Subcutaneous abdominal adipose tissue (tissue), 5 donors: Measurements from ENCODE around the gene ATXN7.

Experiments used
- H3K27ac ChIP-seq: one replicate; pipeline ENCODE4 v1.7.0; 2013; ENCODE audit warnings: low read depth, mild to moderate bottlenecking, inconsistent platforms, low read length, moderate library complexity
- H3K27me3 ChIP-seq, 5 donors: one replicate each; pipeline ENCODE4 v1.7.0; 2013; ENCODE audit warnings: low read length in 5 of 5, inconsistent platforms in 1 of 5; ENCODE audit not compliant: control insufficient read depth in 5 of 5, insufficient read depth in 4 of 5
- H3K36me3 ChIP-seq, 5 donors: one replicate each; pipeline ENCODE4 v1.7.0; 2013; ENCODE audit warnings: low read length in 5 of 5; ENCODE audit not compliant: control insufficient read depth in 5 of 5, insufficient read depth in 5 of 5
- H3K4me1 ChIP-seq, 5 donors: one replicate each; pipeline ENCODE4 v1.7.0; 2013; ENCODE audit warnings: low read length in 5 of 5, mild to moderate bottlenecking in 3 of 5, moderate library complexity in 1 of 5; ENCODE audit not compliant: control insufficient read depth in 5 of 5, insufficient read depth in 5 of 5
- H3K4me3 ChIP-seq, 5 donors: one replicate each; pipeline ENCODE4 v1.7.0; 2013; ENCODE audit warnings: low read length in 5 of 5, low read depth in 1 of 5
- H3K9ac ChIP-seq, 5 donors: one replicate each; pipeline ENCODE4 v1.7.0; 2013; ENCODE audit warnings: low read length in 5 of 5, mild to moderate bottlenecking in 4 of 5, moderate library complexity in 3 of 5
- H3K9me3 ChIP-seq, 5 donors: one replicate each; pipeline ENCODE4 v1.7.0; 2013; ENCODE audit warnings: low read length in 5 of 5; ENCODE audit not compliant: control insufficient read depth in 5 of 5
- donor health status: healthy.
- donor health status: healthy.
- donor health status: healthy.
- donor health status: healthy.
- donor health status: healthy.

ATXN7 gene

DNA sequence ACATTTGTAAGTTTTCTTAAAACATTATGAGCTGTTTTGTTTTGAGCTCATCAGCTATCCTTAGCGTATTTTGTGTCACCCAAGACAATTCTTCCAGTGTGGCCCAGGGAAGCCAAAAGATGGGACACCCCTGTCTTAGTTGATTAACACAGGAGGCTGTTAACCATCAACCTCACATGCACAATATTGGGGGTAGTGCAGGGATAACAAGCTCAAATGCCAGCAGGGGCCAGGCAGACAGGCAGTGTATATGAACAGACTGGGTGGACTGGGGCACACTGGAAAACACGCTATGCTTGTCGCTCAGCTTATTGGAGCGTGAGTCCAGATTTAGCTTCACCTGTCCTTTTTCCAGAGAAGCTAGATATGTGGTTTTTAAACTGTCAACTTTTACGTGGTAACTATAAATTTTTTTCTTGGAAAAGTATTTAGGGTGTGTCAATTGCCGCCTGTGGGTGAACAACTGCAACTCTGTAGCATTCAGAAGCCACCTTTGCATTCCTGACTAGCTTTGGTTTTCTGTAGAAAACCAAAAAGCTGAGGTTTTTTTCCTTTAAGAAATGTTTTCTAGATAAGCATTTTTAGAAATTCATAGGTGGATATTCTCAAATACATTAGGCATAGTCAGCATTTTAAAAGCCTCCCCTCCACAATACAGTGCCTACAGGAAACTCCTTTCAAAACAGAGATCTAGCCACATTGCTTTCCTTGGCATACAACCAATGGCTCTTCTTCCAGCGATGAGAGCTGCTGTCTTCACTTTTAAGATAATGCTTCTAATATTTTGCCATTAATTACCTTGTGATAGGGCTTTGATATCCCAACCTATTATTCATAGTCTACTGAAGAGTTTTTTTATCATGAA is 145.1 kb downstream of the ATXN7 start:
- peaks cover 71 to 93% (median 83%) of the 10 kb centered on the region in 5 donors for H3K36me3 ChIP-seq
- H3K9ac ChIP-seq, result no peak overlapping the region
- no peak overlapping the region for H3K27ac ChIP-seq
- no peaks in the 10 kb centered on the region for H3K27me3 ChIP-seq
- H3K4me1 ChIP-seq, result peaks cover 0 to 9% (median 0%) of the 10 kb centered on the region in 5 donors
- H3K4me3 ChIP-seq, result no peak overlapping the region
- no peaks in the 10 kb centered on the region for H3K9me3 ChIP-seq

DNA sequence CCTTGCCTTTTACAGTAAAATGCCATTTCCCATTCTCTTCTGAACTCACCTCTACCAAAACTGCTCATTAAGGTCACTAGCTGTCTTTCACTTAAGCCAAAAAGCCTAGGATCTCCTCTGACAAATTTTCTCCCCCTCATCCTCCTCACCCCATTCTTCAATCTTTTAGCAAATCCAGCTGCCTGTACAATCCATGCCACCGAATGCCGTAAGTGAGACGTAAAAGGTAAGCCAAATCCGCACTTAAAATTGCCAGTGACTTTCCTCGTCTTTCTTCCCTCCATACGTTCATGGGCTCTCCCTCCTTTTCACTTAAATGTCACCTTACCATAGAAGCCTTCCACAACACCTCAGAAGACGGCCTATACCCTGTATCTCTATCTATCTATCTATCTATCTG is 145.9 kb downstream of the ATXN7 start:
- Histone ChIP-seq H3K27me3 (no peaks in the 10 kb centered on the region), H3K36me3 (peaks cover 76 to 93% (median 88%) of the 10 kb centered on the region in 5 donors), H3K27ac (no peak overlapping the region), H3K4me3 (no peak overlapping the region), H3K9ac (no peak overlapping the region), H3K4me1 (peaks cover 0 to 9% (median 0%) of the 10 kb centered on the region in 5 donors), H3K9me3 (no peaks in the 10 kb centered on the region)

- H3K36me3 ChIP-seq, result peaks cover 81 to 93% (median 88%) of the 10 kb centered on the region in 5 donors
- H3K9ac ChIP-seq, result no peak overlapping the region
- H3K27ac ChIP-seq, result no peak overlapping the region
- H3K9me3 ChIP-seq, result no peaks in the 10 kb centered on the region
- no peaks in the 10 kb centered on the region for H3K27me3 ChIP-seq
- no peak overlapping the region for H3K4me3 ChIP-seq
- H3K4me1 ChIP-seq, result peaks cover 0 to 9% (median 0%) of the 10 kb centered on the region in 5 donors
Measured at GRCh38 chr3:64010199-64010598, 146.5 kb downstream of the ATXN7 start.

DNA sequence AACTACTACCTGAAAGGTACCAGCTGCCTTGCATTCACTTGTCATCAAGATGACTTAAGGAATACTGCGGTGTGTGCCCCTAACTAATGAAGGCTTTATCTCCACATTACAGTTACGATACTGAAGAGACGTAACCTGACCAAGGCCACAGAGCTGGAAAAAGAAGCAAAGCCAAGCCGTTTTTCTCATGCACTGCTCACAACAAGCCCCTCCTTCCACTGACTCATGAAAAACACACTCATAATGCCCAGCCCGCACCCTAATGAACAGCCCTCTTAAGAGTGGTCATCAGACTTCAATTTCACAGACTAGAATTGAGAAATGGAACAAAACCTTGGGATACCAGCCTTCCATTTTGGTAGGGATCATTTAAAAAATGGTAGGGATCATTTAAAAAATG is 148.0 kb downstream of the ATXN7 start:
- Histone ChIP-seq H3K4me3 (no peak overlapping the region), H3K9ac (no peak overlapping the region), H3K4me1 (peaks cover 0 to 9% (median 0%) of the 10 kb centered on the region in 5 donors), H3K36me3 (peaks cover 75 to 90% (median 86%) of the 10 kb centered on the region in 5 donors), H3K9me3 (no peaks in the 10 kb centered on the region), H3K27ac (no peak overlapping the region), H3K27me3 (no peaks in the 10 kb centered on the region)

GRCh38 chr3:64016941-64017620 is 153.4 kb downstream of the ATXN7 start:
- Histone ChIP-seq H3K4me1 (peaks cover under 1 to 15% (median 9%) of the 10 kb centered on the region in 5 donors), H3K27ac (no peak overlapping the region), H3K4me3 (no peak overlapping the region), H3K36me3 (peaks cover 60 to 80% (median 69%) of the 10 kb centered on the region in 5 donors), H3K9me3 (no peaks in the 10 kb centered on the region), H3K27me3 (no peaks in the 10 kb centered on the region), H3K9ac (no peak overlapping the region)

- H3K36me3 ChIP-seq, result peaks cover 39 to 58% (median 47%) of the 10 kb centered on the region in 5 donors
Measured at GRCh38 chr3:64019271-64019670, 155.6 kb downstream of the ATXN7 start.

DNA sequence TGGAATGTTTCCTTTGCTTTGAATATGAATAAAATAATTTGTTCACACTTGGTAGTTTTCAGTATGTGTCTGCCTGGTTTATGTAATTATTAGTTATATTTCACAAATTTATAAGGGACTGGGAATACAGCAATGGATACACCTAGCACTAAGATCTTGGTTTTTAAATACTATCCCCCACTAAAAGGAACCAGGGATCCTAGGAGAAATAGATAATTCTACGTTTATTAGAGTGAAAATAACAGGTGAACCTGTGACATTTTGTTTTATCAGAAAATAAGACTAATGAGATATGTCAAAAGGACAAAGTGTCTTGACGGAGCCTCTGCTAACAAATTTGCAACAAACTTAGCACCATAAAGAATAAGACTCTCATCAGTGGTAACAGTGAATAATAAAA is 156.2 kb downstream of the ATXN7 start:
- Histone ChIP-seq H3K27ac (no peak overlapping the region), H3K27me3 (no peaks in the 10 kb centered on the region), H3K4me1 (peaks cover 5 to 31% (median 22%) of the 10 kb centered on the region in 5 donors), H3K9me3 (no peaks in the 10 kb centered on the region), H3K4me3 (no peak overlapping the region), H3K36me3 (peaks cover 32 to 52% (median 41%) of the 10 kb centered on the region in 5 donors), H3K9ac (no peak overlapping the region)

More at GRCh38 chr3:64019271-64019670, 155.6 kb downstream of the ATXN7 start:
- H3K4me1 ChIP-seq, result peaks cover 5 to 31% (median 22%) of the 10 kb centered on the region in 5 donors
- no peak overlapping the region for H3K27ac ChIP-seq
- H3K4me3 ChIP-seq, result no peak overlapping the region
- no peaks in the 10 kb centered on the region for H3K9me3 ChIP-seq
- H3K9ac ChIP-seq, result no peak overlapping the region
- H3K27me3 ChIP-seq, result no peaks in the 10 kb centered on the region

DNA sequence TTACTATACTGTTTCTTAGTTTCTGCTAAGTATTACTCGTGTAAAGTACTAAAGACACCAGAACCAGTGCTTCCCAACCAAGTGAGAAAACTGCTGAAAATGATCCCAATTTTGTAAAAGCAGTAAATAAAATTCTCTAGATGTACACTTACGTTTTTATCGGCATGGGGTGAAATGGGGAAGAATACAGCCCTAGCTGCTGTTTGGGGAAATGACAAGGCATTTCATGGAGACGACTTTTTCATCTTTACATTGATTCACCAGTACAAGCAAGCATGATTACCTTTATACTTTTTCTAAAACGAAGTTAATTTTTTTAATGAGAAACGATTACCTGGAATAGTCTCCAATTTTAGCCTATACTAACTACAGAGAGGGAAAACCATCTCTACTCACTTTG is 158.3 kb downstream of the ATXN7 start:
- Histone ChIP-seq H3K27ac (peak overlapping the region; percentile 80), H3K36me3 (peaks cover 22 to 36% (median 28%) of the 10 kb centered on the region in 5 donors)

DNA sequence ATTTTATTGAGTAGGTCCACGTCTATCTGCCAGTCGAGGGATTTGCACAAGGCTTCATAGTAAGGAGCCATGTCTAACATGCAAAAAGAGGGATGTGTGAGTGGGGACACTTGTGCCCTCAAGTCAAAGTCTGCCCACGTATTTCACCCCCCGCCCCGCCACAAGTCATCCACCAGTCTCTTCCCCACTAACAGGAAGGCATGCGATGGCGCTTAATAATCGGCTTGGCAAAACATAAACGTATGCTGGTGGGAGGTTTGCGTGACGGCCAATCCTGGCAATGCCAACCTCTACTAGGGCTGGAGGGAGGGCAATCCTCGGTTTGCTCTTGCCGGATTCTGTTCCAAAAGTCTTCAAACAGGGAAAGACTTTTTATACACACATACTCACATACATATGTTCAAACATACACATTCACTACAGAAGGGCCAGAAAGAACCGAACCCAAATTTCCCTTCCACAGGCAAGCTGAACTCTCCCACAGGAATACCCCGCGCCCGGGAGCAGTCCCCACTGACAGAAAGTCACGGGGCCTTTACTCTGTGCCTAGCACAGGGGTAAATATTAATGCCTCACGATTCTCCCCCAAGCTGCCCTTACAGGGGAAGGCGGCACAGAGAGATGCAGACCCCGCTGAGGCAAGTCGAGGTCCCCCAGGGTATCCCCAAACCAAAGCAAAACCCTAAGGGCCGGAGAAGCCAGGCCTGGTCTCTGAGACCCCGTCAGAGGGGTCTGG is 159.0 kb downstream of the ATXN7 start:
- H3K4me1 ChIP-seq, result peaks cover 5 to 31% (median 22%) of the 10 kb centered on the region in 5 donors
- no peaks in the 10 kb centered on the region for H3K9me3 ChIP-seq
- peak overlapping the region; percentile 94 to 99 (median 98) for H3K4me3 ChIP-seq
- no peaks in the 10 kb centered on the region for H3K27me3 ChIP-seq
- H3K9ac ChIP-seq, result peak overlapping the region; percentile 94 to 100 (median 99)
- H3K36me3 ChIP-seq, result peaks cover 16 to 29% (median 21%) of the 10 kb centered on the region in 5 donors
- peak overlapping the region; percentile 80 for H3K27ac ChIP-seq

More for the DNA sequence above, 158.3 kb downstream of the ATXN7 start:
- Histone ChIP-seq H3K9me3 (no peaks in the 10 kb centered on the region), H3K4me1 (peaks cover 5 to 31% (median 22%) of the 10 kb centered on the region in 5 donors), H3K27me3 (no peaks in the 10 kb centered on the region), H3K4me3 (peak overlapping the region; percentile 94 to 99 (median 98)), H3K9ac (peak overlapping the region in 3 of 5 donors; percentile 98 to 99 (median 99))
